A204.1 (cell line): ENCODE data around the gene ARPP19.
"Not testable (repeated sequence)": the region's sequence is repeated elsewhere in the genome, so short reads cannot be mapped to it uniquely, and the experiment has no call there.

ENCODE experiments used
- FAIRE-seq: peaks from 2 replicates; lab custom pipeline; 2012; peaks lifted over from hg19 to GRCh38; lab: Jason Lieb, UNC

The ARPP19 gene

DNA sequence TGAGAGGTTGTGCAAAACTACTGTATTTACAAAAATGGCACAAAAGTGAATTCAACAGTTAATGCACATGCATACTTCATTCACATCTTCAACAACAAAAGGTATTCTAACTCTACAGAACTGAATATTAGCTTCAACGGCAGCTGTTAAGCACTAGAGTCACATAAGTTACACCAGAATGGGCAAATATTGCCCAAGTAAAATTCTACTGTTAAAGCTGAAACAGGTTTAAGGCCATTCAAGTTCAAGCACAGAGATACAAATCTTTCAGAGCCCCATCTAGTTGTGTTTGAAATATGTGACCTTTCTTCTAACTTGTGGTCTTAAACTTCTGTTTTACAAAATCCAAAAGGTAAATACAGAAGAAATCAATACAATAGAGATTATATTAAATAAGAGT is 17.6 kb downstream of the ARPP19 start:
- not testable (repeated sequence) for FAIRE-seq

DNA sequence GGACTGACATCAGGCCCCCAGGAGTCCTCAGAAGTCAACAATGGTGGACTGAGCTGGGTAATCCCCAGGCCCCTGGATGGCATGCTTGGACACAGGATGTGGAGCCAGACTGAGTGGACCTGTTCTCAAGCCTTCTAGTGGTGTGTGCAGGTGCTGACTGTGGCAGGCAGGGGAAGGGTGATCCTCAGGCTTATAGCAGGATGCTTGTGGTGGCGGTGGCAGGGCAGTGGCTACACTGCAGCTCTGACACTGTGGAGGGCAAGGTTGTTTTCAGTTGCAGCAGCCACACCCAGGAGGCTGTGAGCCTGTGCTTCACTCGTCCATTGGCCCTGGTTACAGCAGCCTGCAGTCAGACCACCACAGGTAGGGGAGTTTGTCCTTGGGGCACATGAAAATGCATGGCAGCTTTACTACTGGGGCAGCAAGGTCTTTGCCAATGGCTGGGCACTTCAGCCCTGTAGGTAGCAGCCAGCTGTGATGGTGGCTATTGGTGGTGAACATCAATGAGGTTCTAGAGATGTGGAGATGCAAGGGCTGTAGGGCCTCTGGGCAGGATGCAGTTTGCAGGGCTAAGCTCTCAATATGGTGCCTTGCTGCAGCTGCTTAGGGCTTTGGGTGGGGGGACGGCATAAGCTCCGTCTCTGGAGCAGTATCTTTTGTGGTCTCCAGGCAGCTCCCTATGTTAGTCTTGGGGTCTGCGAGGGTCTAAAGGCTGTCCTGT is 22.6 kb downstream of the ARPP19 start:
- FAIRE-seq, result no peak

DNA sequence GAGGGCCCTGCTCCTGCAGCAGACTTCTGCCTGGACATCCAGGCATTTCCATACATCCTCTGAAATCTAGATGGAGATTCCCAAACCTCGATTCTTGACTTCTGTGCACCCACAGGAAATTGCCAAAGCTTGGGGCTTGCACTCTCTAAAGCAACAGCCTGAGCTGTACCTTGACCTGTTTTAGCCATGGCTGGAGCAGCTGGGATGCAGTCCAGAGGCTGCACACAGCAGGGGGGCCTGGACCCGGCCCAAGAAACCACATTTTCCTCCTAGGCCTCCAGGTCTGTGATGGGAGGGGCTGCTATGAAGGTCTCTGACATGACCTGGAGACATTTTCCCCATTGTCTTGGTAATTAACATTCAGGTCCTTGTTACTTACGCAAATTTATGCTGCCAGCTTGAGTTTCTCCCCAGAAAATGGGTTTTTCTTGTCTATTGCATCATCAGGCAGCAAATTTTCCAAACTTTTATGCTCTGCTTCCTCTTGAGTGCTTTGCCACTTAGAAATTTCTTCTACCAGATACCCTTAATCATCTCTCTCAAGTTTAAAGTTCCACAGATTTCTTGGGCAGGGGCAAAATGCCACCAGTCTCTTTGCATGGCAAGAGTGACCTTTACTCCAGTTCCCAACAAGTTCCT is 28.3 kb downstream of the ARPP19 start:
- no peak for FAIRE-seq

DNA sequence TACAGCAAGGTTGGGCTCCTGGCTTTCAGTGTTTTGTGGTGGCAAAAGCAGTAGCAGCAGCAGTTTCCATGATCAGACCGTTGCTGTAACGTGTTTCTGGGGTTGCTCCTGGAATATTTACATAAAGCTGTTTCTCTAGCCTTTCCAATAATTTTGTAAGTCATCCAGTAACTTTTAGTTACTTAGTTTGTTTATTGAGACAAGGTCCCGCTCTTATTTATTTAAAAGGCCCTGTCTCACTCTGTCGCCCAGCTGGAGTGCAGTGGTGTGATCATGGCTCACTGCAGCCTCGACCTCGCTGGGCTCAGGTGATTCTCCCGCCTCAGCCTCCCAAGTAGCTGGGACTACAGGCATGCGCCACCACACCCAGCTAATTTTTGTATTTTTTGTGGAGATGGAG is 31.4 kb downstream of the ARPP19 start:
- no peak for FAIRE-seq

DNA sequence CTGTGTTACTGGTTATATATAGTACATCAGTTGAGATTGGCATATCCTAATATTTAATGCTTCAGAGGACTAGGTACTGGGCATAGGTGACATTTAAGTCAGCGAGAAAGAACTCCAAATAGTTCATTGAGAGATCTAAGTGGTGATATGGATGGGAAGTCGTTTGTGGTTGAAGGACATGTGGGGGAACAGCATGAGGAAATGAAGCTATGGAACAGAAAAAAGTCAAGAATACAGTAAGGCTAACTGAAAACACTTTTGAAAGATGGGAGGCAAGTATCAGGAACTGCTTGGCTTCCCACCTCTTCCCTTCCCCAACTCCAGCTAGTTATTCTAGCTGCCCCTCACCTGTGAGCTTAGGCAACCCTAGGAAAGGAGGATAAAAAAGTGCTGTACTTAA is 36.4 kb downstream of the ARPP19 start:
- FAIRE-seq, result no peak

DNA sequence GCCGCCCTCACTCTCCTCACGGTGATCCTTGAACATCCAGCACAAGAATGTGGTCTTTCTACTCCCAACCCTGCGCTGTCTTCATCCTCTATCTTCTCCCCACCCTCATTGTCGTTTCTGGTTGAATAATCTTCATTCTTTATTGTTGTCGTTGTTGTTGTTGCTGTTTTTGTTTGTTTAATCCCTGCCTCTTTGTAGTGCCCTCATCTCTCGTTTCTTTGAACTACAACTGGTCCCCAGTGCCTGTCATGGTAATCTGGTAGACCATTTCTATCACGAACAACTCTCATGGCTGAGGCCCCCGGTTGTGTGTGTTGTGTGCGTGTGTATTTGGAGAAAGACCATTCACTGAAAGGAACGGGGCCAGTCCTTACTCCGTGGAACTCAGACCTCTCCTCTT is 38.9 kb downstream of the ARPP19 start:
- FAIRE-seq, result no peak

DNA sequence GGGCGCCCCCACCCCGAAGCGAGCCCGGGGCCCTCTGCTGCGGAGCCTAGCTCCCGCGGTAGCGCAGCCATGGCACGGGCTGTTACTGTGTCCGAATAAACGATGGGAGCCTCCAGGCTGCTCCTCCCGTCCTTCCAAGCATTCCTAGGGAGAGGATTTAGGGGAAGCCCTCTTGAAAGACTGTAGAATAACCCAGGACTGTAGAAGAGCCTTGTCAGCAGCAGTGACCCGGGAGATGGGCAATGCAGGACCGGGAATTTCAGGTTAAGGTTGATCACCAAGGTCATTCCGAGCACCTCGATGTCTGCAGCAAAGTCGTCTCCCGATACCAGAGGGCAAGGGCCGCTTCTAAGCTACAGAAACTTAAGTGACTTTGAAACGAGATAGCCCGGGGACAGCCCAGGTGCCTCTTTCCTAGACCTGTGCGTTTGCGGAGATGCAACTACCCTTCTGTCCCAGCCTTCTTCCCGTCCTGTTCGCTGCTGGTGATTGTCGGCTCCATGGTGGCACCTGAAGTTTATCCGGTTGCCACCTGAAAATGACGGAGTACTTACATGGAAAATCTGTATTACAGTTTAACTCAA is 39.4 kb downstream of the ARPP19 start:
- no peak for FAIRE-seq

DNA sequence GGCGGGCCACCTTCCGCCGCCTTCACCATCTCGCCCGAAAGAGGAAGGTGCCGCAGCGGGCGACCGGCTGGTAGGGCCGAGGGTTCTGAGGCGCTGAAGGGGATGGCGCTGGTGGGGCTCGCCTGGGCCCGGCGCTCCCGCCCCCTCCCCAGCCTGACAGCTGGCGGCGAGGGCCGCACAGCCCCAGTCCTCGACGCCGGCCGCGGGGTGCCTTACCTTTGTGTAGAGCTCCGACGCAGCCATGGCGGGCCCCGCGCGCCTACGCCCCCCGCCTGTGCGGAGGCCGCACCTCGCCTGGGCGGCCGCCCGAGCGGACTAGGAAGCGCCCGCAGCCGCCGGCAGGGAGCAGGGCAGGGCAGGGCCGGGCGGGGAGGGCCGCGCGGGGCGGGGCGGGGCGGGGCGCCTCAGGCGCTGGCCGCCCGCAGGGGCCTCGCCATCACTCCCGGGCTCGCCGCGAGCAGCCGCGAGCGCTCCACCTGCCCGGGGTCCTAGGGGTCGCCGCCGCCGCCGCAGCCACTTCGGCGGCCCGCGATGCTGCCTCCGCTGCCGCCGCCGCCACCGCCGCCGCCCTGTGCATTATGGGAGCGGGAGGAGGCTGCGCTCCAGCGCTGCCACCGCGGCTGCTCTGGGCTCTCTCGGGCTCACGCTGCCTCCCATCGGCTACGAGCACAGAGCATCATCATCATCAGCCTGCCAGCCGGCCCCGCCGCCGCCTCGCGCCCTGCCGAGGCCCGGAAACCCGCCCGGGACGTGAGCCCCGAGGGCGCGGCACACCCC is 40.1 kb downstream of the ARPP19 start, which contains the start of gene MYO5A:
Gene MYO5A (minus strand): TSS at position 317 of the 777 bp plus-strand sequence. CDS start 74 bp downstream, at position 243.
- FAIRE-seq, result no peak

DNA sequence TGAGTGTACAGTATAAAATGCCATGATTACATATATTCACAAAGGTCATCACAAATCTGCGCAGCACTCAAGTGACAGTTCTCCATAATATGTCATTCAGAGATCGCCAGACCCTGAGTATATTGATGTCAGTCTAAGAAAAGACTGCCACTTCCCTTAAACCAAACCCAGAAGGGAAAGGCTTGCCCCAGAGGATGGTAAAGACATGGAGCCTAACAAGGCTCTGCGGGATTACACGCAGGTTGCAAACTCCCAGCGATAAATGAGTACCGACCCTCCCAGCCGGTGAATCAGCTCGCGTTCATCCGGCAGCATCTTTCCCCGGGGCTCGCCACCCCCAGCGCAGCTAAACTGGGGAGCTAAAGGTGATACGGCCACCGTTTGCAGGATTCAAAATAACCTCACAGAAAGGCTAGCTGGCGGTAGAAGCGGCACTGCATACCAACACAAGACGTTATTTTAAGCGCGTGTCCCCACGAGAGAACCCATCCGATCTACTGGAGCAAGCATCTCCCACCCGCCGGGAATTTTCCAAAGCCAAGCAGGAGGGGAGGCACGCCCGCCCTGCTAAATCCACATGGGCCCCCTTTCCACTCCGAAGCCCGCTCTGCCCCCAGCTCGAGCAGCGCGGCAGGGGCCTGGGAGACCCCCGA is 40.8 kb downstream of the ARPP19 start:
- no peak for FAIRE-seq

DNA sequence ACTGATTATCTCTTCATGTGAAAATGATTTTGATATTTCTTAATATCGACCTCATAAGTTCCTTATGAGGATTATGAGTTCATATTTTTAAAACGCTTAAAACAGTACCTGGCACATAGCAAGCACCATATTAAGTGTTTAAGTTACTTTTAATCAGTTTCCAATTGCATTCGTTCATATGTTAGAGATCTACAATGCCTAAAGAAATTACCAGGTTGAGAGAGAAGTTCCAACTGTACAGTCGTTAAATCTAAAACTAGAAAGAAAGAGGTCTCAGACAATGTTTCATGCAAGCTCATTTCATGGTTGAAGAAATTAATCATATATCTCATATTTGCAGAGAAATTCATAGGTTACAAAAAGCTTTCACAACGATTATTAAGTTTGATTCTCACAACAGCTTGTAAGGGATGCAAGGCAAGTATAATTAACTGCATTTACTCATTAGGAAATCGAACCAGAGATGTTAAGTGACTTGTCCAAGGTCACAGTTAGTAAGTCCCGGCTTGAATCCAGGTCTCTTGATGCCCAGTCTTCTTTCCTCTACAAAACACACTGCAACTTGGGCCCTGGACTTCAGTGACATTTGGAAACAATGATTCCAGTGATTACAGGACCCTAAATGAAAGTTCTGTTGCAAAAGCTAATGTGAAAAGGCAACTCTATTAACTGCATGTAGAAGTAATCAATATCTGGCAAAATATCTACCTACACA is 41.5 kb downstream of the ARPP19 start:
- no peak for FAIRE-seq

DNA sequence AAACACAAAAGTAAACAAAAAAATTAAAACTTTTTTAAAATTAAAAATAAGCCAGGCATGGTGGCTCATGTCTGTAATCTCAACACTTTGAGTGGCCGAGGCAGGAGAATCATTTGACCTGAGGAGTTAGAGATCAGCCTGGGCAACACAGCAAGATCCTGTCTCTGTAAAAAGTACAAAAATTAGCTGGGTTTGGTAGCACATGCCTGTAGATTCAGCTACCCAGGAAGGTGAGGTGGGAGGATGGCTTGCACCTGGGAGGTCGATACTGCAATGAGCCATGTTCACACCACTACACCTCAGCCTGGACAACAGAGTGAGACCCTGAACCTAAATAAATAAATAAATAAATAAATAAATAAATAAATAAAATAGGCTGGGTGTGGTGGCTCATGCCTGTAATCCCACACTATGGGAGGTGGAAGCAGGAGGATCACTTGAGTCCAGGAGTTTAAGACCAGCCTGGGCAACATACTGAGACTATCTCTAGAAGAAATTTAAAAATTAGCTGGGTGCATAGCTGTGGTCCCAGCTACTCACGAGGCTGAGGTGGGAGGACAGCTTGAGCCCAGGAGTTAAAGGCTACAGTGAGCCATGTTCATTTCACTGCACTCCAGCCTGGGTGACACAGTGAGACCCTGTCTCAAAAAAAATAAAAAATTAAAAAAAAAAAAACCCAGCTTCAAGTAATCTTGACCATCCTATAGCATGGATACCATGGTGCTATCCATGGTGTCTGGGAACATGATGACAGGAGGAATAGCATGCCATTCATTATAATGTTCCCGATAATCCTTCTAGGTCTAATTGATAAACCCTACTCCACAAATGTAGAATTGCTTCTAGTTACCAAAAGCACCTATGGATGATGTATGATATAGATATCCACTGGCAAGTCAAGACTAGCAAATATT is 44.4 kb downstream of the ARPP19 start:
- no peak for FAIRE-seq

DNA sequence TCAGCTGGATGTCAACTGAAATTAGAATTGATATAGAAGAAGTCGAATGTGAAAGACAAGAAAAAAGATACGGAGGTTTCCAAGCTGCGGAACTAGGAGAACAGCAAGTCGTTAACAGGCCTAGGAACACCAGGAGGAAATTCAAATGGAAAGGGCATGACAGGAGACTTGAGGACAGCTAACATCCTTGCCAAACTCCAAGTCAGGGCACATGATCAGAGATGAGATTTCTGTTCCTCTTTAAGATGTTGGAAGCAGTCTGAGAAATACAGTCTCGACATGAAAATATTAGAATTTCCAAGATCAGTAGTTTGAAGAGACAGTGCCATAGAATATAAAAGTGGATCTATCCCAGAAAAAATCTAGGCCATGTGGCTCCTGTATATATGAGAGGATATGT is 45.2 kb downstream of the ARPP19 start:
- FAIRE-seq, result no peak

DNA sequence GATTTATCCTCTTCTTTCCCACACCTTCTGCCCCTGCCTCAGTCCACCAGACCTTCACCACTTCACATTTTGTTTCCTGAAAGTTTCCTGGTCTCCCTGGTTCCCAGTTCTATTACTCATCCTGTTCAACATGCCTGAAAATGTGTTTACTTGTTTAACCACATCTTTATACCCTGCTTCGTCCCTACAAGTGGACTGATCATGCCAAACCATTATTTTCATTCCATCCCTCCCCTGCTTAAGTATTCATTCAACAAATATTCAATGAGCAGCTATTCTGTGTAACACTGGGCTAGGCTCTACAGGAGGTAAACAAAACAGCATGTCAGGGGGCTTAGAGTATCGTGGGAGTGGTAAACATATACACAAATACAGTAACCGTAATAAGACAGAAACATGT is 45.6 kb downstream of the ARPP19 start:
- no peak for FAIRE-seq

DNA sequence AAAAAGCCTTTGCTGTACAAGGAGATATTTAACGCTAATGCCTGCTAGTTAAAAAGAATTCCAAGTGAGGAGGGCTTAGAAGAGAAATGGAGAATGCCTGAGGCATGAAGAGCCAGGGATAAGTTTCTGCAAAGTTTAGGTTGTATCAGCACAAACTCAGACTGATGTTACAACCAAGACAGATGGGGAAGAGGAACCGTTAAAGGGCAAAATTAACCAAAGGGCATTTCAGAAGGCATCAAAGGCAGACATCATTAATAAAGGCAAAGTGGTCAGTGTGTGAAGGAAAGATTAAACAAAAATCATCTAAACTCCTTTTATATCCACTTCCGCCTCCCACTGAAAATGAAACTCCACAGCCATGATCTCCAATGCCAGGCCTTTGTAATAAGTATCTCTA is 47.1 kb downstream of the ARPP19 start:
- no peak for FAIRE-seq

DNA sequence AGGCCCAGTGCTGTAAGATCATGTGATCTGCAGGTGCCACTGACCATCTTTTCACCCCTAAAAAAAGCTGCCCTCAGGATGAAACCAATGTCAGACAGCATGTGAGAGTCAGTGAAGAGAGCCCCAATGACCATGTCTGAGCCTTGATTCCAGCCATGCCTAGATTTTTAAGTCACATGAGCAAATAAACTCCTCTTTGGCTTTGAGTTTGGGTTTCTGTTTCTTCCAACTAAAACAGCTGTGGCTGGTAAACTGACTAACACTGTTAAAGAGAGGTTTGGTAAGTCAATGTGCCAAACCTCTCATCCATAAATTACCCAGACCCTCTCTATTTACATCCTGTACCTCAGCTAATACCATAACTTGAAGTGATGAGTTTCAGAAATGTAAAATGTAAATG is 48.4 kb downstream of the ARPP19 start:
- FAIRE-seq, result no peak

DNA sequence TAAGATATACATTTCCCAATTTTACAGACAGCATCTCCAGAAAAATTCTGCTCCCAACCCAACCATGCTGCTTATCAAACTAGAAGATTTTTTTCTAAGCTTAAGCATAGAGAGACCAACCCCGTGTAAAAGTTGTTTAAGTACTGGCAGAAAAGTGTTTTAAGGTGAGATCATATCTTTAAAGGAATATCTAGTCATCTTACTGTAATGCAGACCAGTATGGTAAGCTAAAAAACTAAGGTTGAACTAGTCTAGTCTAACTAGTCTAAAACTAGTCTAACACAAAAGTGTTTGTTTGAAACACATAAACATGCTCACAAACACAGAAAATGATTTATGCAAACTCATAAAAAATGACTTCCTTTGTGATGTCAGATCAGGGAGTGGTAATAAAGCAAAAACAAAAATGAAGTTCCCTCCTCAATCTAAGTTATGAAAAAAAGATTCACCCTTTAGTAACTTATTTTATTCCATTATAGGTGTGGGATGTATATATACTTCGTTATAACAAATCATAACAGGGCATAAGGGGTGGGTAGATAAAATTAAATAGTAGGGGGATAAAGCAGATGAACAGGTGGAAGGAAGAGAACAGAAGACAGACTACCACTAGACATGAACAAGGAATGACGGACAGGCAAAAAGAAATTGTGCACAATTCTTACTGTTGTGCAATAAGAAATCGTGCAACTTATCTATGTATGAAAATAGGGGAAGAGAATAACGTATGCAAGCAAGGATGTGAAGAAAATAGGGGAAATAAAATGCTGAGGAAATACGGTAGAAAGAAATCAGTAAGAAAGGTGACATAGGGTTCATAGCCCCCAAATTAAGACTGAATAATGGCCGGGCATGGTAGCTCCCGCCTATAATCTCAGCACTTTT is 50.1 kb downstream of the ARPP19 start:
- FAIRE-seq, result no peak

DNA sequence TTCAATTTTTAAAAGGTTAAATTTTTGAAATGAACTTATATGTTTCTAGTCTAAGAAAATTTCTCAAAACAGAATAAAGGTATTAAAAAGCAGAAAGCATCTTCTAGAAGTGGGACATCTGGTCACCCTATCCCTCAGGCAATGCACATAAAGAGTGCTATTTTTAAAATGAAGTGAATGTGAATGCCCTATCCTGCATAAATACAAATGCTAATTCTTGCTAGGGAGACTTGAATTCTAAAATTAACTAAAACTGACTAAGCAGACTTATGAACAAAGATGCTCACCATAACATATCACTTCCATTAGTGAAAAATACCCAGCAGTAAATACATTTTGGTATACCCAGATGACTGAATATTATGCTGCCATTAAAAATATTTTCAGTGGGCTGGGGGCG is 51.8 kb downstream of the ARPP19 start:
- no peak for FAIRE-seq

DNA sequence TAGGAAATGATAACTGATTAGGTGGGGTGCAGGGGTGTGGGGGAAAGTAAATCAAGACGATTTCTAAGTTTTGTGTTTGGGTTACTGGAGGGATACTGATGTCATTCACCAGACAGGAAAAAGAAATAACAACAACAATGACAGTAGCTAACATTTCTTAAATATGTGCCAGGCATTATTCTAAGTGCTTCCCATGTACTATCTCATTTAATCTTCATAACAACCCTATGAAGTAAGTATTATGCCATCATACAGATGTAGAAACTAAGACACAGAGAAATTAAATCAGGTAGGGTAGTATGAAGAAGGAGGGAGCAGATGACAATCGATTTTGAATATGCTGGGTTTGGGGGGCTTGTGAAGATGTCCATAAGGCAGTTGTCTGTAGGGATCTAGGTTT is 53.5 kb downstream of the ARPP19 start:
- FAIRE-seq, result no peak

DNA sequence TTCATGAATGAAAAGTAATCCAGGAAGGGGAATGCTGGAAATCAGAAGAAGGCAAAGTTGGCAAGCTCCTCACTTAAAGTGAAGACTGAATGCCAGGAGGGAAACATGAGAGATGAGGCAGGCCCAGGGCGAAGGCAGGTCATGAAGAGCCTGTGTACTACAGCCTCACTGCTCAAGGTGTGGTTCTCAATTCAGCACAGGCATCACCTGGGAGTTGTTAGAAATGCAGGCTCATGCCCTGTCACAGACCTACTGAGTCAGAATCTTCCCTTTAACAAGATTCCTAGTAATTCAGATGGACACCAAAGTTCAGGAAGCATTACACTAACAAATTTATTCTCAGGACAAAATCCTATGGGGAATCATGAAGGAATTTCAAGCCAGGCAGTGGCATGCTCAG is 54.3 kb downstream of the ARPP19 start:
- no peak for FAIRE-seq

DNA sequence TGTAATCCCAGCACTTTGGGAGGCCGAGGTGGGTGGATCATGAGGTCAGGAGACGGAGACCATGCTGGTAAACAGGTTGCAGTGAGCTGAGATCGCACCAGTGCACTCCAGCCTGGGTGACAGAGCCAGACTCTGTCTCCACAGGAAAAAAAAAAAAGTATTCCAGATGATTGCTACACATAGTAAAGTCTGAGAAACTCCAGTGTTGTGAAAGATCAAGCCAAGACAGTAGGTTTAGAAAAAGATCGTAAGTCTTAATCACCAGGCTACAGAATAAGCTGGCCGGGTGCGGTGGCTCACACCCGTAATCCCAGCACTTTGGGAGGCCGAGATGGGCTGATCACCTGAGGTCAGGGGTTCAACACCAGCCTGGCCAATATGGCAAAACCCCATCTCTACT is 56.0 kb downstream of the ARPP19 start:
- not testable (repeated sequence) for FAIRE-seq
